Muscle layer of duodenum (tissue), 2 donors: ENCODE results near the gene VKORC1.

ENCODE experiments used
- H3K27ac ChIP-seq: one replicate; pipeline ENCODE4 v1.7.0; 2013; ENCODE audit warnings: mild to moderate bottlenecking, low read length
- H3K27me3 ChIP-seq: one replicate; pipeline ENCODE4 v1.7.0; 2013; ENCODE audit warnings: low read depth, mild to moderate bottlenecking, control low read depth, low read length
- H3K36me3 ChIP-seq, 2 donors: one replicate each; pipeline ENCODE4 v1.7.0; 2013; ENCODE audit warnings: low read length in 2 of 2, control low read depth in 1 of 2, mild to moderate bottlenecking in 1 of 2; ENCODE audit not compliant: insufficient read depth in 2 of 2, control insufficient read depth in 1 of 2
- H3K4me1 ChIP-seq, 2 donors: one replicate each; pipeline ENCODE4 v1.7.0; 2013; ENCODE audit warnings: low read length in 2 of 2, mild to moderate bottlenecking in 2 of 2, control low read depth in 1 of 2, moderate library complexity in 1 of 2; ENCODE audit not compliant: insufficient read depth in 2 of 2, control insufficient read depth in 1 of 2
- H3K4me3 ChIP-seq, 2 donors: one replicate each; pipeline ENCODE4 v1.7.0; 2013; ENCODE audit warnings: low read length in 2 of 2, low read depth in 1 of 2, mild to moderate bottlenecking in 1 of 2
- H3K9me3 ChIP-seq, 2 donors: one replicate each; pipeline ENCODE4 v1.7.0; 2013; ENCODE audit warnings: low read length in 2 of 2, control low read depth in 1 of 2, mild to moderate bottlenecking in 1 of 2; ENCODE audit not compliant: control insufficient read depth in 1 of 2
- donor health status: healthy.

Gene VKORC1

GRCh38 chr16:31099860-31100638 lies 5.5 kb upstream of the VKORC1 start:
- Histone ChIP-seq H3K9me3 (no peaks in the 10 kb centered on the region), H3K4me3 (no peak overlapping the region)

GRCh38 chr16:31094088-31094423 lies 541 bp downstream of the VKORC1 start:
- peaks cover 7 to 14% of the 10 kb centered on the region in 2 donors for H3K36me3 ChIP-seq
- no peaks in the 10 kb centered on the region for H3K27me3 ChIP-seq
- H3K4me3 ChIP-seq: peak overlapping the region; percentile 74 to 97
- H3K9me3 ChIP-seq: no peaks in the 10 kb centered on the region
- peaks cover 0 to 16% of the 10 kb centered on the region in 2 donors for H3K4me1 ChIP-seq
- H3K27ac ChIP-seq: peak overlapping the region; percentile 63

More at GRCh38 chr16:31099860-31100638, 5.5 kb upstream of the VKORC1 start:
- no peaks in the 10 kb centered on the region for H3K36me3 ChIP-seq
- no peak overlapping the region for H3K27ac ChIP-seq
- no peaks in the 10 kb centered on the region for H3K27me3 ChIP-seq
- peaks cover 0 to 5% of the 10 kb centered on the region in 2 donors for H3K4me1 ChIP-seq

GRCh38 chr16:31093132-31093703 lies 1.4 kb downstream of the VKORC1 start:
- Histone ChIP-seq H3K27ac (no peak overlapping the region), H3K4me3 (peak overlapping the region in 1 of 2 donors; percentile 97), H3K36me3 (peaks cover 8 to 16% of the 10 kb centered on the region in 2 donors), H3K4me1 (peaks cover 0 to 16% of the 10 kb centered on the region in 2 donors), H3K9me3 (no peaks in the 10 kb centered on the region), H3K27me3 (no peaks in the 10 kb centered on the region)

GRCh38 chr16:31092330-31092729 lies 2.3 kb downstream of the VKORC1 start:
- H3K9me3 ChIP-seq: no peaks in the 10 kb centered on the region
- peaks cover 8 to 20% of the 10 kb centered on the region in 2 donors for H3K36me3 ChIP-seq
- no peak overlapping the region for H3K27ac ChIP-seq
- H3K4me1 ChIP-seq: peaks cover 0 to 16% of the 10 kb centered on the region in 2 donors
- H3K27me3 ChIP-seq: no peaks in the 10 kb centered on the region
- no peak overlapping the region for H3K4me3 ChIP-seq

GRCh38 chr16:31090540-31090939 lies 4.1 kb downstream of the VKORC1 start:
- H3K36me3 ChIP-seq: peaks cover 8 to 35% of the 10 kb centered on the region in 2 donors
- H3K9me3 ChIP-seq: no peaks in the 10 kb centered on the region
- no peak overlapping the region for H3K27ac ChIP-seq
- no peaks in the 10 kb centered on the region for H3K27me3 ChIP-seq
- H3K4me3 ChIP-seq: no peak overlapping the region
- peaks cover 0 to 15% of the 10 kb centered on the region in 2 donors for H3K4me1 ChIP-seq

GRCh38 chr16:31089199-31089598 lies 5.4 kb downstream of the VKORC1 start:
- no peaks in the 10 kb centered on the region for H3K27me3 ChIP-seq
- no peaks in the 10 kb centered on the region for H3K9me3 ChIP-seq
- peaks cover 0 to 10% of the 10 kb centered on the region in 2 donors for H3K4me1 ChIP-seq
- no peak overlapping the region for H3K4me3 ChIP-seq
- H3K27ac ChIP-seq: no peak overlapping the region
- H3K36me3 ChIP-seq: peaks cover 8 to 47% of the 10 kb centered on the region in 2 donors

GRCh38 chr16:31088459-31089183 lies 6.0 kb downstream of the VKORC1 start, which contains the start of gene PRSS53:
Gene PRSS53 (minus strand): TSS chr16:31088943. CDS start chr16:31088809, 134 bp downstream.
- Histone ChIP-seq H3K9me3 (no peaks in the 10 kb centered on the region), H3K36me3 (peaks cover 8 to 47% of the 10 kb centered on the region in 2 donors), H3K27ac (no peak within 1 kb of the TSS), H3K27me3 (no peaks in the 10 kb centered on the region), H3K4me1 (peaks cover 0 to 6% of the 10 kb centered on the region in 2 donors), H3K4me3 (no peak within 1 kb of the TSS)

- Histone ChIP-seq H3K9me3 (no peaks in the 10 kb centered on the region), H3K27ac (no peak overlapping the region), H3K27me3 (no peaks in the 10 kb centered on the region), H3K4me3 (no peak overlapping the region), H3K4me1 (peaks cover 0 to under 1% of the 10 kb centered on the region in 2 donors), H3K36me3 (peaks cover 8 to 52% of the 10 kb centered on the region in 2 donors)
Measured at GRCh38 chr16:31087971-31088370, 6.6 kb downstream of the VKORC1 start.

- Histone ChIP-seq H3K27me3 (no peaks in the 10 kb centered on the region), H3K4me3 (no peak overlapping the region), H3K36me3 (peaks cover 8 to 57% of the 10 kb centered on the region in 2 donors), H3K27ac (no peak overlapping the region), H3K9me3 (no peaks in the 10 kb centered on the region), H3K4me1 (peaks cover 0 to 2% of the 10 kb centered on the region in 2 donors)
Measured at GRCh38 chr16:31087481-31087880, 7.1 kb downstream of the VKORC1 start.

- Histone ChIP-seq H3K9me3 (no peaks in the 10 kb centered on the region), H3K4me1 (peaks cover 0 to 7% of the 10 kb centered on the region in 2 donors), H3K36me3 (peaks cover 8 to 63% of the 10 kb centered on the region in 2 donors), H3K27me3 (no peaks in the 10 kb centered on the region), H3K4me3 (no peak overlapping the region), H3K27ac (no peak overlapping the region)
Measured at GRCh38 chr16:31086629-31086906, 8.0 kb downstream of the VKORC1 start.

- peaks cover 6 to 65% of the 10 kb centered on the region in 2 donors for H3K36me3 ChIP-seq
- no peaks in the 10 kb centered on the region for H3K9me3 ChIP-seq
Measured at GRCh38 chr16:31085873-31086628, 8.5 kb downstream of the VKORC1 start.

More at GRCh38 chr16:31085873-31086628, 8.5 kb downstream of the VKORC1 start:
- Histone ChIP-seq H3K27ac (no peak overlapping the region), H3K4me1 (peaks cover 0 to 10% of the 10 kb centered on the region in 2 donors), H3K27me3 (no peaks in the 10 kb centered on the region), H3K4me3 (no peak overlapping the region)
